IMR-90 (cell line): ENCODE data around the gene ACAP2. TPM values are rescaled to one million over a fixed set of nuclear protein-coding genes. Genes with fewer than 3 reads are reported as not detected.

Source experiments
- ATAC-seq: fragments of 200-7000 bp; cut with Tn5 transposase; 2 replicates; pipeline ENCODE4 v1.9.1; 2020; ENCODE audit warnings: low read depth, mild to moderate bottlenecking, moderate library complexity
- BruUV-seq: library from RNA; stranded (reverse); fragments of 400-500 nt; replicated peaks from 2 replicates; lab custom pipeline; 2021; lab: Mats Ljungman, UMichigan
- CTCF ChIA-PET: fragments of 300-600 bp; formaldehyde crosslinking; extraction: SDS; loops from one replicate; lab custom pipeline; 2021; ENCODE audit warnings: antibody characterized with exemption; lab: Yijun Ruan, JAX
- POLR2A ChIA-PET: fragments of 300-600 bp; sonication (Branson Sonifier 250); formaldehyde crosslinking; loops from one replicate; lab custom pipeline; 2022; ENCODE audit warnings: antibody characterized with exemption; ENCODE audit not compliant: unreplicated experiment; lab: Charles Lee
- DNase-seq: peaks from one replicate; pipeline ENCODE4 v3.0.0; 2013
- H2AFZ ChIP-seq: replicated peaks from 2 replicates; pipeline ENCODE3; 2013; ENCODE audit warnings: low read length, mild to moderate bottlenecking; ENCODE audit not compliant: poor library complexity
- H2AK5ac ChIP-seq: 2 replicates; pipeline ENCODE4 v1.6.1; 2013; ENCODE audit warnings: low read depth, low read length, inconsistent platforms
- H2AK9ac ChIP-seq: replicated peaks from 2 replicates; pipeline ENCODE3; 2013; ENCODE audit warnings: mild to moderate bottlenecking, low read depth, low read length, moderate library complexity; ENCODE audit not compliant: poor library complexity
- H2BK120ac ChIP-seq: 2 replicates; pipeline ENCODE4 v1.6.1; 2013; ENCODE audit warnings: low read depth, low read length, inconsistent platforms
- H2BK15ac ChIP-seq: 3 replicates; pipeline ENCODE4 v1.6.1; 2013; ENCODE audit warnings: low read depth, low read length, inconsistent platforms
- H2BK20ac ChIP-seq: 2 replicates; pipeline ENCODE4 v1.6.1; 2013; ENCODE audit warnings: low read depth, mild to moderate bottlenecking, inconsistent platforms, low read length, moderate library complexity
- H2BK5ac ChIP-seq: 2 replicates; pipeline ENCODE4 v1.6.1; 2013; ENCODE audit warnings: mild to moderate bottlenecking, low read depth, low read length, inconsistent platforms; ENCODE audit not compliant: poor library complexity, severe bottlenecking
- H3K14ac ChIP-seq: replicated peaks from 2 replicates; pipeline ENCODE4 v1.6.1; 2013; ENCODE audit warnings: low read depth, low read length, inconsistent platforms
- H3K18ac ChIP-seq: 2 replicates; pipeline ENCODE4 v1.6.1; 2013; ENCODE audit warnings: low read depth, low read length, control low read depth
- H3K23ac ChIP-seq: 2 replicates; pipeline ENCODE4 v1.6.1; 2013; ENCODE audit warnings: low read depth, low read length, inconsistent platforms
- H3K27ac ChIP-seq: 2 replicates; pipeline ENCODE4 v1.5.1; 2013; ENCODE audit warnings: mild to moderate bottlenecking, control low read depth, low read length; ENCODE audit not compliant: insufficient read depth
- H3K27me3 ChIP-seq: 2 replicates; pipeline ENCODE4 v1.6.1; 2013; ENCODE audit warnings: low read length; ENCODE audit not compliant: control insufficient read depth, insufficient read depth
- H3K36me3 ChIP-seq: 2 replicates; pipeline ENCODE4 v1.6.1; 2013; ENCODE audit warnings: low read length, mixed read lengths; ENCODE audit not compliant: control insufficient read depth, insufficient read depth
- H3K4ac ChIP-seq: 2 replicates; pipeline ENCODE4 v1.6.1; 2013; ENCODE audit warnings: low read depth, low read length, inconsistent platforms
- H3K4me1 ChIP-seq: 2 replicates; pipeline ENCODE4 v1.6.1; 2013; ENCODE audit warnings: low read length, mixed read lengths; ENCODE audit not compliant: control insufficient read depth, insufficient read depth
- H3K4me2 ChIP-seq: 2 replicates; pipeline ENCODE4 v1.6.1; 2013; ENCODE audit warnings: low read depth, mild to moderate bottlenecking, control low read depth, low read length, moderate library complexity
- H3K4me3 ChIP-seq: 2 replicates; pipeline ENCODE4 v1.5.1; 2013; ENCODE audit warnings: low read depth, mild to moderate bottlenecking, control low read depth, low read length, moderate library complexity; ENCODE audit not compliant: insufficient read depth
- H3K56ac ChIP-seq: 2 replicates; pipeline ENCODE4 v1.6.1; 2013; ENCODE audit warnings: low read length, inconsistent platforms; ENCODE audit not compliant: insufficient read depth; ENCODE audit errors: extremely low read depth
- H3K79me1 ChIP-seq, 2 experiments: 2 replicates each; pipeline ENCODE4 v1.6.1; 2013; ENCODE audit warnings: low read length in 2 of 2, inconsistent platforms in 1 of 2, low read depth in 1 of 2
- H3K9ac ChIP-seq: 2 replicates; pipeline ENCODE4 v1.6.1; 2013; ENCODE audit warnings: low read depth, low read length, control low read depth
- H3K9me1 ChIP-seq: 2 replicates; pipeline ENCODE4 v1.6.1; 2013; ENCODE audit warnings: low read length, inconsistent platforms; ENCODE audit not compliant: insufficient read depth
- H3K9me3 ChIP-seq: 2 replicates; pipeline ENCODE4 v1.6.1; 2013; ENCODE audit warnings: low read length; ENCODE audit not compliant: control insufficient read depth, insufficient read depth
- H4K20me1 ChIP-seq: 2 replicates; pipeline ENCODE4 v1.6.1; 2013; ENCODE audit warnings: low read length, inconsistent platforms; ENCODE audit not compliant: insufficient read depth
- H4K5ac ChIP-seq: 2 replicates; pipeline ENCODE4 v1.6.1; 2013; ENCODE audit warnings: mild to moderate bottlenecking, low read depth, low read length, control low read depth
- H4K8ac ChIP-seq, 2 experiments: 2 replicates each; pipeline ENCODE4 v1.6.1; 2013; ENCODE audit warnings: low read depth in 2 of 2, low read length in 2 of 2, control low read depth in 1 of 2, inconsistent platforms in 1 of 2
- H4K91ac ChIP-seq: 2 replicates; pipeline ENCODE4 v1.6.1; 2013; ENCODE audit warnings: low read depth, low read length, inconsistent platforms; ENCODE audit not compliant: insufficient read depth
- CEBPB ChIP-seq: IDR thresholded peaks from 2 replicates; pipeline ENCODE4 v1.6.1; 2012; ENCODE audit warnings: low read depth, low read length, improper control_type of control experiment
- MAFK ChIP-seq: IDR thresholded peaks from 2 replicates; pipeline ENCODE4 v1.6.1; 2012; ENCODE audit warnings: low read depth, low read length, improper control_type of control experiment
- MAZ ChIP-seq: IDR thresholded peaks from 2 replicates; pipeline ENCODE4 v1.6.1; 2012; ENCODE audit warnings: low read depth, mild to moderate bottlenecking, low read length, improper control_type of control experiment, moderate library complexity, borderline replicate concordance
- MXI1 ChIP-seq: IDR thresholded peaks from 2 replicates; pipeline ENCODE4 v1.6.1; 2012; ENCODE audit warnings: low read depth, mild to moderate bottlenecking, low read length, moderate library complexity, borderline replicate concordance
- POLR2A ChIP-seq: IDR thresholded peaks from 2 replicates; pipeline ENCODE4 v1.6.1; 2012; ENCODE audit warnings: mild to moderate bottlenecking, low read depth, low read length
- RCOR1 ChIP-seq: IDR thresholded peaks from 2 replicates; pipeline ENCODE4 v1.6.1; 2012; ENCODE audit warnings: mild to moderate bottlenecking, low read length, improper control_type of control experiment; ENCODE audit not compliant: insufficient replicate concordance
- RFX5 ChIP-seq: IDR thresholded peaks from 2 replicates; pipeline ENCODE4 v1.8.0; 2012; ENCODE audit warnings: low read depth, mild to moderate bottlenecking, low read length, moderate library complexity
- WGBS, 2 experiments: methylation state at CpG; one replicate each; pipeline versions ENCODE4 v1.1.5 to v1.1.7; 2013; ENCODE audit warnings: missing lambda C conversion rate in 2 of 2; ENCODE audit not compliant: insufficient read length in 1 of 2; ENCODE audit errors: extremely low coverage in 2 of 2; 5-methylcytosine and 5-hydroxymethylcytosine counted together
- dilution Hi-C: fragments of 300-500 bp; cut with HindIII; formaldehyde crosslinking; loops from one replicate; pipeline ENCODE4 v1.14.3; 2018; ENCODE audit warnings: low sequenced_read_pairs; ENCODE audit not compliant: unreplicated experiment
- in situ Hi-C: fragments of 300-500 bp; cut with MboI; formaldehyde crosslinking; loops from 3 replicates; pipeline ENCODE4 v1.14.3; 2019; ENCODE audit warnings: low sequenced_read_pairs, inconsistent platforms, mixed read lengths
- intact Hi-C: fragments of 100-400 bp; cut with micrococcal nuclease; formaldehyde crosslinking; loops from 2 replicates; pipeline ENCODE4 v1.10.0; 2022
- polyA plus RNA-seq, 3 experiments: library from polyadenylated mRNA; depleted of rRNA; stranded (reverse); fragments of >200 nt; gene quantifications; 2 replicates each; pipeline ENCODE4 v1.2.3, GENCODE V29; 2012; ENCODE audit warnings: low replicate concordance in 1 of 3
- total RNA-seq: library from RNA; depleted of rRNA; stranded (reverse); fragments of >200 nt; gene quantifications from 2 replicates; pipeline ENCODE4 v1.2.3, GENCODE V29; 2012
- TF ChIP-seq, protein P1 (sequence below): fragments of 150-350 bp; IDR thresholded peaks from 2 replicates; pipeline ENCODE4 v1.6.1; 2017; ENCODE audit warnings: mild to moderate bottlenecking, antibody characterized with exemption, low read length, low read depth
- TF ChIP-seq, protein P2 (sequence below): conservative IDR thresholded peaks from 2 replicates; pipeline ENCODE4 v1.5.1; 2012; ENCODE audit warnings: mild to moderate bottlenecking, low read depth, low read length, improper control_type of control experiment

ACAP2 gene
- total and polyA plus RNA-seq, 2 of the 4 experiments (the other 2 are of a cell fraction): 11.9 to 35.1 TPM

DNA sequence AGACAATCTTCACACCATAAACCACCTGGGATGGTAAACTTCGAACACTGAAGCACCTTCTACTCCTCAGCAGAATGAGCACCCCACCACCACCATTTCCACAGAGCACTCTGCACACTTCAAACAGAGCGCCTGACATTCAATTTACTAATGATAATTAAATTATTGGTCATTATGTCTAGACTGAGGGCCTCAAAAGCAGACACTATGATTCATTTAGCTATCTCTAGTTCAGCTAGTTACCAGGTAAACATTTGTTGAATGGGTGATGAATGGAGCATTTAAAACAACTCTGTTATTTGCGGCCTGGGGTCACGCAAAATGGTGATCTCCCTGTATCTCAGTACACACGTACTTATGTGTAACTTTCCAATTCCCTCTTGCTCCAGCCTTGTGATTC is 40.9 kb downstream of the ACAP2 start:
- Histone ChIP-seq H3K18ac (no peak overlapping the region), H3K27ac (no peak overlapping the region), H3K36me3 (no peaks in the 10 kb centered on the region), H4K5ac (no peak overlapping the region), H3K56ac (no peak overlapping the region), H3K9me3 (no peaks in the 10 kb centered on the region), H4K20me1 (peaks cover 39% of the 10 kb centered on the region), H3K4me3 (no peak overlapping the region), H3K4ac (no peak overlapping the region), H3K4me1 (0 out of 2 replicates have a peak, but pooled peaks cover 3% of the 10 kb centered on the region), H3K4me2 (no peak overlapping the region), H3K14ac (no peak overlapping the region), H2AFZ (no peak overlapping the region), H2AK5ac (no peak overlapping the region), H4K8ac (no peak overlapping the region), H3K9me1 (peaks cover 10% of the 10 kb centered on the region), H3K79me1 (peaks cover 21 to 47% of the 10 kb centered on the region in 2 experiments), H2BK120ac (no peak overlapping the region), H4K91ac (no peak overlapping the region), H3K23ac (no peak overlapping the region), H3K27me3 (no peaks in the 10 kb centered on the region), H3K9ac (no peak overlapping the region), H2BK20ac (no peak overlapping the region), H2AK9ac (no peak overlapping the region), H2BK5ac (no peak overlapping the region), H2BK15ac (no peak overlapping the region)
- WGBS, 2 experiments: no CpG with 5 or more reads among the region's 5 CpGs
- no peak for TF ChIP-seq RFX5
- no peak for TF ChIP-seq CEBPB
- no peak for TF ChIP-seq MAFK
- TF ChIP-seq, protein P1, sequence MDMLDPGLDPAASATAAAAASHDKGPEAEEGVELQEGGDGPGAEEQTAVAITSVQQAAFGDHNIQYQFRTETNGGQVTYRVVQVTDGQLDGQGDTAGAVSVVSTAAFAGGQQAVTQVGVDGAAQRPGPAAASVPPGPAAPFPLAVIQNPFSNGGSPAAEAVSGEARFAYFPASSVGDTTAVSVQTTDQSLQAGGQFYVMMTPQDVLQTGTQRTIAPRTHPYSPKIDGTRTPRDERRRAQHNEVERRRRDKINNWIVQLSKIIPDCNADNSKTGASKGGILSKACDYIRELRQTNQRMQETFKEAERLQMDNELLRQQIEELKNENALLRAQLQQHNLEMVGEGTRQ: no peak
- TF ChIP-seq MAZ: no peak
- TF ChIP-seq RCOR1: no peak
- TF ChIP-seq, protein P2, sequence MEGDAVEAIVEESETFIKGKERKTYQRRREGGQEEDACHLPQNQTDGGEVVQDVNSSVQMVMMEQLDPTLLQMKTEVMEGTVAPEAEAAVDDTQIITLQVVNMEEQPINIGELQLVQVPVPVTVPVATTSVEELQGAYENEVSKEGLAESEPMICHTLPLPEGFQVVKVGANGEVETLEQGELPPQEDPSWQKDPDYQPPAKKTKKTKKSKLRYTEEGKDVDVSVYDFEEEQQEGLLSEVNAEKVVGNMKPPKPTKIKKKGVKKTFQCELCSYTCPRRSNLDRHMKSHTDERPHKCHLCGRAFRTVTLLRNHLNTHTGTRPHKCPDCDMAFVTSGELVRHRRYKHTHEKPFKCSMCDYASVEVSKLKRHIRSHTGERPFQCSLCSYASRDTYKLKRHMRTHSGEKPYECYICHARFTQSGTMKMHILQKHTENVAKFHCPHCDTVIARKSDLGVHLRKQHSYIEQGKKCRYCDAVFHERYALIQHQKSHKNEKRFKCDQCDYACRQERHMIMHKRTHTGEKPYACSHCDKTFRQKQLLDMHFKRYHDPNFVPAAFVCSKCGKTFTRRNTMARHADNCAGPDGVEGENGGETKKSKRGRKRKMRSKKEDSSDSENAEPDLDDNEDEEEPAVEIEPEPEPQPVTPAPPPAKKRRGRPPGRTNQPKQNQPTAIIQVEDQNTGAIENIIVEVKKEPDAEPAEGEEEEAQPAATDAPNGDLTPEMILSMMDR: no peak
- no peak for TF ChIP-seq POLR2A
- no peak for TF ChIP-seq MXI1
- ChIA-PET CTCF (interaction anchor here (0.9 kb wide), 1 partner anchor 15 kb away, joined by 3 read pairs; no protein-coding TSS in a partner anchor), POLR2A (no interaction called here)
- in situ Hi-C loops (no loop called here), dilution Hi-C loops (no loop called here), intact Hi-C loops (no loop called here)
- ATAC-seq: no peak
- BruUV-seq: no TSS peak
- DNase-seq: no peak
